NCI-H510A treated with DMSO at 0.1 percent for 48 hours (cell line): ENCODE measurements around the gene LRIG1.

Experiments used
- DNase-seq: peaks from one replicate; lab custom pipeline; 2025; lab: John Stamatoyannopoulos, UW

The LRIG1 gene

GRCh38 chr3:66443118-66443803 lies 57.6 kb downstream of the LRIG1 start:
- no peak for DNase-seq

GRCh38 chr3:66442254-66443117 lies 58.3 kb downstream of the LRIG1 start:
- peak; percentile 78 for DNase-seq

GRCh38 chr3:66441692-66442091 lies 59.1 kb downstream of the LRIG1 start:
- no peak for DNase-seq

- no peak for DNase-seq
Observed at GRCh38 chr3:66441129-66441528, 59.7 kb downstream of the LRIG1 start.

GRCh38 chr3:66439666-66440344 lies 61.0 kb downstream of the LRIG1 start:
- DNase-seq, result peak; percentile 37

GRCh38 chr3:66438046-66438445 lies 62.8 kb downstream of the LRIG1 start:
- no peak for DNase-seq

- DNase-seq, result peak; percentile 78
Observed at GRCh38 chr3:66437341-66437929, 63.4 kb downstream of the LRIG1 start.

- no peak for DNase-seq
Observed at GRCh38 chr3:66435989-66436388, 64.8 kb downstream of the LRIG1 start.

GRCh38 chr3:66434726-66435125 lies 66.1 kb downstream of the LRIG1 start:
- DNase-seq, result no peak

- DNase-seq, result no peak
Observed at GRCh38 chr3:66433522-66433782, 67.4 kb downstream of the LRIG1 start.

GRCh38 chr3:66432767-66433521 lies 67.9 kb downstream of the LRIG1 start:
- no peak for DNase-seq

- no peak for DNase-seq
Observed at GRCh38 chr3:66432041-66432766, 68.6 kb downstream of the LRIG1 start.

- no peak for DNase-seq
Observed at GRCh38 chr3:66431494-66431893, 69.3 kb downstream of the LRIG1 start.

- DNase-seq, result no peak
Observed at GRCh38 chr3:66430876-66431275, 69.9 kb downstream of the LRIG1 start.

GRCh38 chr3:66428733-66429132 lies 72.1 kb downstream of the LRIG1 start:
- DNase-seq, result peak; percentile 58

- no peak for DNase-seq
Observed at GRCh38 chr3:66427951-66428474, 72.8 kb downstream of the LRIG1 start.

- DNase-seq, result no peak
Observed at GRCh38 chr3:66427352-66427751, 73.5 kb downstream of the LRIG1 start.

GRCh38 chr3:66426135-66426534 lies 74.7 kb downstream of the LRIG1 start:
- DNase-seq, result no peak

GRCh38 chr3:66425576-66426114 lies 75.2 kb downstream of the LRIG1 start:
- no peak for DNase-seq

- DNase-seq, result no peak
Observed at GRCh38 chr3:66425032-66425431, 75.8 kb downstream of the LRIG1 start.

- no peak for DNase-seq
Observed at GRCh38 chr3:66423791-66424190, 77.0 kb downstream of the LRIG1 start.
